Activated CD4-positive, alpha-beta T cell treated with anti-CD3 and anti-CD28 coated beads, Interleukin-2, amount 50 U/mL, for 4 hours (primary cell): Measurements from ENCODE around the gene DPY19L3.
"Not testable (repeated sequence)": the region's sequence is repeated elsewhere in the genome, so short reads cannot be mapped to it uniquely, and the experiment has no call there.

Experiments
- DNase-seq, 2 experiments: peaks; one replicate each; pipeline ENCODE4 v3.0.0-alpha.2; 2020

DPY19L3 gene, protein sequence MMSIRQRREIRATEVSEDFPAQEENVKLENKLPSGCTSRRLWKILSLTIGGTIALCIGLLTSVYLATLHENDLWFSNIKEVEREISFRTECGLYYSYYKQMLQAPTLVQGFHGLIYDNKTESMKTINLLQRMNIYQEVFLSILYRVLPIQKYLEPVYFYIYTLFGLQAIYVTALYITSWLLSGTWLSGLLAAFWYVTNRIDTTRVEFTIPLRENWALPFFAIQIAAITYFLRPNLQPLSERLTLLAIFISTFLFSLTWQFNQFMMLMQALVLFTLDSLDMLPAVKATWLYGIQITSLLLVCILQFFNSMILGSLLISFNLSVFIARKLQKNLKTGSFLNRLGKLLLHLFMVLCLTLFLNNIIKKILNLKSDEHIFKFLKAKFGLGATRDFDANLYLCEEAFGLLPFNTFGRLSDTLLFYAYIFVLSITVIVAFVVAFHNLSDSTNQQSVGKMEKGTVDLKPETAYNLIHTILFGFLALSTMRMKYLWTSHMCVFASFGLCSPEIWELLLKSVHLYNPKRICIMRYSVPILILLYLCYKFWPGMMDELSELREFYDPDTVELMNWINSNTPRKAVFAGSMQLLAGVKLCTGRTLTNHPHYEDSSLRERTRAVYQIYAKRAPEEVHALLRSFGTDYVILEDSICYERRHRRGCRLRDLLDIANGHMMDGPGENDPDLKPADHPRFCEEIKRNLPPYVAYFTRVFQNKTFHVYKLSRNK

DNA sequence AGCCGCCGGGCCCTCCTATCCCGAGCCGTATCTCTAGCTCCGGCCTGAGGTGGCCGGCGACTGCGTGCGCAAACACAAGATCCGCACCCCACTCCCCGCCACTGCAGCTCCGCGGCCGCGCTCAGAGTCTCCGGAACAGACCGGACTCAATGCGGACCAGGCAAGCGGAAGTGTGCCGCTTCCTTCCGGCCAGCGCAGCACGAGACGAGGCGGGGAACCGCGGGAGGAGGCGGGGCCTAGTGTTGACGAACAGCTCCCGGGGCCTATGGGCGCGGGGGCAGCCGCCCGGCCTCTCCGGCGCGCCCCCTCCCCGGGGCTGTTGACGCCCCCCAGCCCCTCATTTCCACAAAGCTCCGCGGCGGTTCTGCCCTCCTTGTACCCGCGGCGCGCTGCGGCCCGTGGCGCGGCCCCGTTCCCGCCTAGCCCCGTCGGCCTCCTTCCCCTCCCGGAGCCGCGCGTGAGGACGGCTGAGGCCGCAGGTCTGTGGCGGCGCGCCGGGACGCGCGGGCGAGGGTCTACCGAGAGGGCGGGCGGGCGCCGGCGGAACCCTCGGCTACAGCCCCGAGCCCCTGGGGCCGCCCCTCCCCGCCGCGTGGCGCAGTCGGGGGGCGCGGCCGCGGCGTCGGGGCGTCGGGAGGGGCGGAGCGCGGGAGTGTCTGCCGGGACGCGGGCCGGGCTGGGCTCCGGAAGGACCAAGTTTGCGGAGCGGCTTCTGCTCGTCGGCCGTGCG lies at the start of gene DPY19L3:
DPY19L3 (plus strand) TSS at position 340 of the 730 bp plus-strand sequence. CDS start 2,484 bp downstream, outside the sequence.
- peak; percentile 81 to 83 for DNase-seq

DNA sequence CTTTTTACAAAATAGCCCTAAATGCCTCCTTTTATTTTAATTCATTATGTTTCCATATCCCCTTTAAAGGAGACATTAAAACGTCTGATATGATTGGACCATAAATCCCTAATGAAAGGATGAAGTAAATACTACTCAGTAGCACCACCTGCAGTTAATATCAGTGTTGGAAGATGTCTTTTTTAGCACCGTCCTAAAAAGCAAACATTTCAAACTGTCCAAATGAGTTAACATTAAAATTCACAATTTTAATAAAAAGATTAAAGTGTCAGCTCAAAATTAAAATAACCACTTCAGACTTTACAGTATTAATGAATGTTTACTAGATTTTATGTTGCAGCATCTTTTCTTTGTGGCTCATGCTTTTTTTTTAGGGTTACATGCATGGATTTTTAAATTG lies 47.9 kb upstream of the DPY19L3 start:
- DNase-seq = no peak

DNA sequence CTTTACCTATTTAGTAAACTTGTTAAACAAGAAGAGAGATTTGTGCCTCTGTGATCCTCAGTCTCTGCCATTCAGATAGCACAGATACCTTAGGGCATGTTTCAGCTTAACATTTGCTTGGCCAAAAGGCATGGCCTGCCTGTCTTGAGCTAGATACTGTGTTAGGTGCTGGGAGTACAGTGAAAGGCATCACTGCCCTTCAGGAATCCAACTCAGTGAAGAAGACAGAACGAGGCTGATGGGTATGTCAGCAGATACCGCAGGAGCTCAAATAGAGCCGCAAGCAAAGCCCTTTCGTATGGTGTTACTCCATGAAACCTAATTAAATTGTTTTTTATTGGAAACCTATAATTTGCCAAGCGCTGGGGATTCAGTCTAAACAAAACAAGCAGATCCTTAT lies 47.2 kb upstream of the DPY19L3 start:
- DNase-seq = no peak

DNA sequence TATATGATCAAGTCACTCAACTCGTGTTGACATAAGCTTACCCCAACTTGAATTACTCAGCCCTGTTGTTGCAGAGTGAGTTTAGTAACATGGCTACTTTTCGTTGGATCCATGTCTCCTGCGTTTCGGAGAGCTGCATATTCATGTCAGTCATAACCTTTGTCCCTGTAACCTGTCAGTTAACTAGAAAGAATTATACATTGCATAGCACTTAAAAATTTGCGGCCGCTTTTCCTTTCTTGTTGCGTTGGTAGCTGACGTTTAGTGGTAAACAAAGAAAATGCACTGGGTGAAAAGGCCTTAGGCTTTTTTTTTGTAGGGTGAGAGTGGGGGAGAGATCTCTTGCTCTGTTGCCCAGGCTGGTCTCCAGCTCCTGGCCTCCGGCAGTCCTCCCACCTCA lies 46.0 kb upstream of the DPY19L3 start:
- no peak for DNase-seq

DNA sequence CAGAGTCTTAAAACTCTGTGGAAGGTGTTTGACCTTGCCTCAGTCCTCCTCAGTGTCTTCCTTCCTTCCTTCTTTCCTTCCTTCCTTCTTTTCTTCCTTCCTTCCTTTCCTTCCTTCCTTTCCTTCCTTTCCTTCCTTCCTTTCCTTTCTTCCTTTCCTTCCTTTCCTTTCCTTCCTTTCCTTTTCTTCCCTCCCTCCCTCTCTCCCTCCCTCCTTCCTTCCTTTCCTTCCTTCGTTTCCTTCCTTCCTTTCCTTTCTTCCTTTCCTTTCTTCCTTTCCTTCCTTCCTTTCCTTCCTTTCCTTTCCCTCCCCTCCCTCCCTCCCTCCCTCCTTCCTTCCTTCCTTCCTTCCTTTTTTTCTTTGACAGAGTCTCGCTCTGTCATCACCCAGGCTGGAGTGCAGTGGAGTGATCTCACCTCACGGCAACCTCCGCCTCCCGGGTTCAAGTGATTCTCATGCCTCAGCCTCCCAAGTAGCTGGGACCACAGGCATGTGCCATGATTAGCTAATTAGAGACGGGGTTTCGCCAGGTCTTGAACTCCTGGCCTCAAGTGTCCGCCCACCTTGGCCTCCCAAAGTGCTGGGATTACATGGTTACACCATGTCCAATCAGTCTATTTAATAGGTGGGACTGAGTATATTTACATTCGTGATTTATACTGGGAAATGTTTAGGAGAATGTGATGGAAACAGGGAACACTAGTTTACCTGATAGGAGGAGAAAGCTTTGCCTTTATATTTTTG lies 43.8 kb upstream of the DPY19L3 start:
- DNase-seq = no peak

DNA sequence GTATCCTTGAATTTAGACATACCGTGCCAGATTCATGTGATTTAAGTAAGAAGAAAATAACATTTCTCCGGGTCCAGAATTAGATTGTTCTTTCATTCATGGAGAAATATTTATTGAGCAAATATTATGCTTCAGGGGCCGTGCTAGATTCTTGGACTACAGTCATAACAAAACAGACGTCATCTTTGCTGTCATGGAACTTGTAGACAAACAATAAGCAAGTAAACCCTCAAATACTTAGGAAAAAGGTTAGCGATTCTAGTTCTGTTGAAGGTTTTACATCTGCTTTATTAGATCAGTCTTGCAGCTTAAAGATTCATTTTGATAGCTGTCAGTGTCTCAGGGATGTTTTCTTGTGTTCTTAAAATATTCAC lies 43.3 kb upstream of the DPY19L3 start:
- DNase-seq = no peak

DNA sequence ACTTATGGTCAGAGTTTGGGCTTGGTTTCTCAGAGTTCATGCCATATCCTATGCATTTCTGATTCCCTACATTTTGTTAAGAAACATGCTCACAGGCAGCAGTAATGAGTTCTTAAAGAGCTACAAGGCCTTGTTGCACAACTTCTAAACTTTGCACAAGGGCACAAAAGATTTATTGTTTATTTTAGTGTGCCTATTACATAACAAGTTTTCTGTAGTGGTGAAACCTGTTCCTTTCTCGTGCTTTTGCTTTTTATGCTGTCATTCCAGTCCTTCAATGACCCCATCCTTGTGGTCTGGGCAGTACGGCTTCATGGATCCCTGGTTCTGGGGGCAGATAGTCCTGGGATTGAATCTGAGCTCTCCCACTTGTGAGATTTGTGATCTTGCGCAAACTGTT lies 42.4 kb upstream of the DPY19L3 start:
- DNase-seq = no peak

DNA sequence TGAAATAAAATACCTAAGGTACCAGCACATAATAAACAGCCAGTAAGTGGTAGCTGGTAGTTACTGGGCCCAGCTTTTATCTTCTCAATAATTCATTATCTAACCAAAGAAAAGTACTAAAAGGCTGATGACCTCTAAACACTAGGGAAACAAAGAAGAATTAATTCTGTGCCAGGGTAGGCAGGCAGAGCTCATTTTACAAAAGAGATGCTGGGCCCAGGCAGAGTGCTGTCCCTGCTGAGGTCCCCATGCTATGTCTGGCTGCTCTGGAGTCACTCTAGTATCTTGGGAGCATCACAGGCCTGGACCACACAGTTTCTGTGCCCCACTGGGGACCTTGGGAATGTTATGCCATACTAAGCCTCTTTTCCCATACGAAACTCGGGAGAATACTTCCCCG lies 41.9 kb upstream of the DPY19L3 start:
- DNase-seq = no peak

DNA sequence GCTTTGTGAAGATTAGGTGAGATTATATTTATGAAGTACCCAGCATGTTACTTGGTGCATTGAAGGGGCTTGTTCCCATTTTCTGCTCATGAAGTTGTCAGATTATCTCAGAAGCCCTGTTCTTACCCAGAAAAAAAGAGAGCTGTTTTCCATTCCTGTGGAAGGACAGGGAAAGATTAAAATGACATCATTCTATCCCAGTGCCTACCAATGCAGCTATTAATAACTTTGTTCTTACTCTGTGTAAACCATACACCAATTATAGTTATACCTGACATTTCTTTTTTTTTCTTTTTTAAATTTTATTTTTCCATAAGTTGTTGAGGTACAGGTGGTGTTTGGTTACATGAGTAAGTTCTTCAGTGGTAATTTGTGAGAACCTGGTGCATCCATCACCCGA lies 41.5 kb upstream of the DPY19L3 start:
- no peak for DNase-seq

DNA sequence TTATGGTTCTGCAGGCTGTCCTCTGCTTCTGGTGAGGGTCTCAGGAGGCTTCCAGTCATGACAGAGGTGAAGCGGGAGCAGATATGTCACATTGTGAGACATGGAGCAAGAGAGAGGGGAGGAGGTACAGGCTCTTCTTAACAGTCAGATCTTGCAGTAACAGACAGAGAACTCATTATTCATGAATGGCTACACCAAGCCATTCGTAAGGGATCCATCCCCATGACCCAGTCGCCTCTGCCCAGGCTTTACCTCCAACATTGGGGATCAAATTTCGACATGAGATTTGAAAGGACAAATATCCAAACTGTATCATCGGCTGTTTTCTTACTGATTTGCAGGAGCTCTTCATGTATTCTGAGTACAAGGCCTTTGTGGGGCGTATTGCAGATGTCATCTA lies 38.5 kb upstream of the DPY19L3 start:
- no peak for DNase-seq

DNA sequence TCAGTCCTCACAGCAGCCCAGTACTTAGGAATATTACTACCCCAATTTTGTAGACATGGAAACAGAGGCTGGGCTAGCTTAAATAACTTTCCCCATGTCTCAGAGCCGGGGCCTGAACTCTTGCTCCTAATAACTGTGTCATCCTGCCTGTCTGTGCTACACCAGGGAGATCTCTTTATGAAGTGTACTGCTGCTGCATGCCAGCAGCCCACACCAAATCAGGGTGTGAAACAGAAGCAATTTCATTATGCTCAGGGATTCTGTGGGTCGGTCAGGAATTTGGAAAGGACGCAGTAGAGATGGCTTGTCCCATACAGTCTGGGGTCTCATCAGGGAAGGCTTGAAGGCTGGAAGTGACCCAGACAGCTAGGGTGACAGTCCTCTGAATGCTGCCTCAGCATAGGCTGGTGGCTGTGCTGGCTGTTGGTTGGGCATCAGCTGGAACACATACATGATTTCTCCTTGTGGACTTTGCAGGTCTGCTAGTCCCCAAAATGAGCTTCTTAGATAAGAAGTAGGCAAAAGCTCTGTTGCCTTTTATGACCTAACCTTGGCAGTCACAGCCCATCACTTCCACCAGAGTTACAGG lies 37.5 kb upstream of the DPY19L3 start:
- no peak for DNase-seq

DNA sequence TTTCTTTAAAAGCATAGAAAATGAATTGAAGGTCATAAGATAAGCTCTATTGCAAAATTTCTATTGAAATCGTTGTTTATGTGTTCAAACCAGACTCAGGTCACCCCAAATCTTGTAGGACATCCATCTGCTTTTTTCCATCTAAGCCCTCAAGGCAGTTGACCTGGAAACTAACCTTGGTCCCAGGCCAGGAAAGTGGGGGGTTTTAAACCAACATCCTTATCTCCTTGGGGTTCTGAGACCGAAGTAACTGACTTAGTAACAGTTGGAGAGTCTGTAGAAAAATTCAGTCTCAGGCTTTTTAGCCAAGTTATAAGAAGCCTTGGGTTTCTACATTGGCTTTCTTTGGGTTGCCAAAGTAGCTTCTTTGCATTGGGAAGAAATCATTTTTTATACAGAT lies 36.8 kb upstream of the DPY19L3 start:
- no peak for DNase-seq

DNA sequence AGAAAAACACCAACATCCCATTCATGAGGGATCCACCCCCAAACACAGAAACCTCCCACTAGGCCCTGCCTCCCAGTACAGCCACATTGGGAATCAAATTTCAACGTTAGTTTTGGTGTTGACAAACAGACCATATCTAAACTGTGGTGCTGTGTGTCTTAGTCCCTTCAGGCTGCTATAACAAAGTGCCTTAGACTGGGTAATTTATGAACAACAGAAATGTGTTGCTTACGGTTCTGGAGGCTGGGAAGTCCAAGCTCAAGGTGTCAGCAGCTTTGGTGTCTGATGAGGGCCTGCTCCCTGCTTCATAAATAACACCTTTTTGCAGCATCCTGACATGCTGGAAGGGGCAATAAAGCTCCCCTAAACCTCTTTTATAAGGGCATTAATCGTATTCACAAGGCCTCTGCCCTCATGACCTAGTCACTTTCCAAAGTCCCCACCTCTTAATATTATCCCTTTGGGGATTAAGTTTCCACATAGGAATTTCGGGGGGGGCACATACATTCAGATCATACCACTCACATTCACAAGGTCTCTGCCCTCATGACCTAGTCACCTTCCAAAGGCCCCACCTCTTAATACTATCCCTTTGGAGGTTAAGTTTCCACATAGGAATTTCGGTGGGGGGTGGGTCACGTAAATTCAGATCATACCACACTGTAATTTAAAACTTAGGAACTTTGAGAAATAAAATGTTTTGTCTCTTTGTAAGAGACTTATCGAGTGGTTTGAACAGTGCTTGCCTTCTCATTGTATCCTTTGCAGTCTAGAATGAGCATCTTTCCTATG lies 32.6 kb upstream of the DPY19L3 start:
- DNase-seq = no peak

DNA sequence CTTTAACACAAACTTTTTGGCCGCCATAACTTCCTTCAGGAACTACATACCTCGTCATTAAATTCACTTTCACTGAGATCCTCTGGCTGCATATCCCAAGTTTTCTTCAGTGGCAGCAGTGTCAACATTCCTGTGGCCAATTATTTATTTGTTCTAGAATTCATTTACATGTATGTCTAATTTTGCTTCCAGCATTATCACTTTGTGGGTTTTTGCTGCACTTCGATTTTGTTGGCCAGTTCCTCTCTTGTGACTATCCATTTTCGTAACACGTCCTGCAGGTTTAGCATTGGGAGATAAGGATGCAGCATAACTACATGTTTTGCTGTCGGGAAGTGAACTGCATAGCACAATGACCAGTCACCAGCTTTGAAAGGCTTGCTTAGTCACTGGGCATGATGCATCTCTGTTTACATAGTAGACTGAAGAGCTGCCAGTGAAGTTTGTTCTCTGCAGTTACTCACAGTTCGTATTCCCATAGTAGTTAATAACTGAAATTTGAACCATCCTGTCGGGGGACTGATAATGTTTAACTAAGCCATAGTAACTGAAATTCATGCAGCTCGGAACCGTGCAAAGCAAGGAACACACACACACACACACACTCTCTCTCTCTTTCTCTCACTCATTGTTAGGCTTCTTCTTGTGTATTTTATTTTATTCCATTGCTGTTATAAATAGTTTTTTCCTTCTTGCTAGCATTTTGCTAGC lies 31.8 kb upstream of the DPY19L3 start:
- no peak for DNase-seq

DNA sequence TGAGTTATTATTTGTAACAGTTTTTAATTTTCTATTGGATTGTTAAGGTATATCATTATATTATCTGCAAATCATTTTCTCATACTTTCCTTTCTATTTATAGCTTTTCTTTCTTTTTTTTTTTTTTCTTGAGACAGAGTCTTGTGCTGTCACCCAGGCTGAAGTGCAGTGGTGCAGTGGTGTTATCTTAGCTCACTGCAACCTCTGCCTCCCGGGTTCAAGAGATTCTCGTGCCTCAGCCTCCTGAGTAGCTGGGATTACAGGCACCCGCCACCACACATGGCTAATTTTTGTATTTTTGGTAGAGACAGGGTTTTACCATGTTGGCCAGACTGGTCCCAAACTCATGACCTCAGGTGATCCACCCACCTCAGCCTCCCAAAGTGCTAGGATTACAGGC lies 31.2 kb upstream of the DPY19L3 start:
- DNase-seq = not testable (repeated sequence)

DNA sequence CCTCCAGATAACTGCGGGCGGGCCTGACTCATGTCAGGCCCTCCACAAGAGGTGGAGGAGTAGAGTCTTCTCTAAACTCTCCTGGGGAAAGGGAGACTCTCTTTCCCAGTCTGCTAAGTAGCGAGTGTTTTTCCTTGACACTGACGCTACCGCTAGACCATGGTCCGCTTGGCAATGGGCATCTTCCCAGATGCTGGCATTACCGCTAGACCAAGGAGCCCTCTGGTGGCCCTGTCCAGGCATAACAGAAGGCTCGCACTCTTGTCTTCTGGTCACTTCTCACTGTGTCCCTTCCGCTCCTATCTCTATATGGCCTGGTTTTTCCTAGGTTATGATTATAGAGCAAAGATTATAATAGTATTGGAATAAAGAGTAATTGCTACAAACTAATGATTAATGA lies 28.5 kb upstream of the DPY19L3 start:
- DNase-seq = not testable (repeated sequence)

DNA sequence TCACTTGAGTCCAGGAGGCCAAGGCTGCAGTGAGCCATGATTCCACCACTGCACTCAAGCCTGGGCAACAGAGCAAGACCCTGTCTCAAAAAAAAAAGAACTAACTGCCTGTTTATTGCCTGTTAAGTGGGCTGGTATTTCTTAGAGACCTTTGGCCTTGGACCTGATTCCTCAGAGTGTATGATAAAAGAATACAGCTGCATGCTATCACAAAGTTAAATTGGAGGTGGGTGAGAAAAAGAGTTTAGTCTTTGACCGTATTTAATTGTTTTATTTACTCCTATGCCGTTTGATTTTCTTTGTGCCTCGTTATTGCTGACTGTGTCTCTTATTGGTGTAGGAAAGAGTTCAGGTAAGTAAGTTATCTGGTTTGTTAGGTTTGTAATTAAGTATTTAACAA lies 25.3 kb upstream of the DPY19L3 start:
- DNase-seq = no peak

DNA sequence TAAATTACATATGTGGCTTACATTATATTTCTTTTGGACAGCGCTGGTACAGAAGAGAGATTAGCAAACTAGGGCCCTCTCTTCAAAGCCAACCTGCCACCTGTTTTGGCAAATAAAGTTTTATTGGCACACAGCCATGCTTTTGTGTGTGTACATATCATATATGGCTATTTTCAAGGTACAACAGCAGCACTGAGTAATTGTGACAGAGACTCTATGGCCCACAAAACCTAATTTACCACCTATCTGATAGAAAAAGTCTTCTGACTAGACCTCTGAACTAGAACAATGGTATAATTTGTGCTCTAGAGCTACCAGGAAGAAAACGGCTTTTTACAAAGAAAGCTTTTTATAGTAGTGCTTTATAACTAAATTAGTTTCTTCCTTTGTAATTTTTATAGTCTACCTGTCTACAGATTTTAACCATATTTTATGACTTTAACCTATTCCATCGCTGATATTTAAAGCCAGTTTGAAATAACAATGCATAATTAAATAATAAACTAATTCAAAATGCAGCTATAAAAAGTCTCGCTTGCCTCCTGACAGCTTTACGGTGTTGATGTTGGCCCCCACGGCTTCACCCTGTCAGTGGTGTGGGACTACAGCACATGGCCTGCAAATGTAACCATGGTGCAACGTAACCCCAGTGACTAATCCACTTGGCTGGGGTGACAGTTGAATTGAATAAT lies 17.7 kb upstream of the DPY19L3 start:
- no peak for DNase-seq

DNA sequence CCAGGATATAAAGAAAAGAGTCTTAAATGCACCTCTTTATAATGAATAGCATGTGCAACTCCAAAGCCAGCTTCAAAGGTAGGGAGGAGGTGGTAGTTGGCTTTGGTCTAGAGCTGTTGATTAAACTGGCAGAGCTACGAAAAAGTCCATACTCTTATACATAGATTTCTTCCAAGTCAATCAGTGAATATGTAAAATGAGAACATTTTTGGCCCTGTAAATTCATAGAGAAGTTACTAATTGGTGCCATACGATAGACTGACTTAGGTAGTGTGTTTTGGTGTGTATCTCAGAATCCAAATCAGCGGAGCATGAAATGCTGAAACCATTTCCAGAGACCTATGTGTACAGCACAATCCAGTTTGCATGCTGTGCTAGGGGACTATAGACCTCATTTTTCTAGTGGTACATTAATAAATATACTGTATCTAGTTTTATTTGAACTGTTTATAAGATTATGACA lies 17.1 kb upstream of the DPY19L3 start:
- DNase-seq = no peak

DNA sequence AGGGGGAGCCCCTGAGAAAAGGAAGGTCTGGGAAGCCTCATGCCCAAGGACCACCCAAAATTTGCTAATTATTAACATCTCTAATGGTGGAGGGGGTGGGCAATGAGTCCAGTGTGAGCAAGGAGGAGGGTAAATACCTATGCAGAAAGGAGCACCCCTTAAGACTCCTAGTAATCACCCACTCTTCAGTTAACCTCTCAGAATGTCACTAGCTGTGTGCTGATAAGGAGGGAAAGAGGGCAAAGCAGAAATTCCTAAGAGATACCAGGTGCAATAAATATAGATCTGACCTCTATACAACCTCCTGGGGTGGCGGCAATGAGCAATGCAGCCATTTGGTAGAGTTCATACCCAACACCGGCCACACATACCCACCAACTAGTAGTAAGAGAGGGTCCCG lies 12.7 kb upstream of the DPY19L3 start:
- DNase-seq = no peak
